Muscle of arm (tissue), 14 donors: Measurements from ENCODE around the gene LBHD2. TPM values are rescaled to one million over a fixed set of nuclear protein-coding genes. Genes with fewer than 3 reads are reported as not detected.
A peak's percentile ranks its signal among the peaks of the same experiment; 100 is the strongest.
"Not testable (repeated sequence)": the region's sequence is repeated elsewhere in the genome, so short reads cannot be mapped to it uniquely, and the experiment has no call there.

Experiments
- DNase-seq: peaks from one replicate; pipeline ENCODE4 v3.0.0-alpha.2; 2013
- long read RNA-seq, 11 donors: transcript quantifications; one replicate each; lab custom pipeline, GENCODE V29; 2026
- polyA plus RNA-seq, 12 donors: library from polyadenylated mRNA; unstranded; fragments of 120-200 nt; gene quantifications; one replicate each; pipeline ENCODE4 v1.2.1, GENCODE V29; 2013; ENCODE audit not compliant: insufficient read length in 12 of 12

The LBHD2 gene
- polyA plus RNA-seq, result under 1 TPM in 2 of 12 donors, not detected in 10; 0.23 to 0.39 TPM
- long read RNA-seq, donor 1, result 0 reads
- long read RNA-seq, donor 2, partial matches to known transcripts, result 0 of 1 reads
- long read RNA-seq, donor 2, other reads (novel, unspliced or antisense), result 0 of 1 reads
- long read RNA-seq, donor 3, result 0 reads
- long read RNA-seq, donor 4, result 0 reads
- long read RNA-seq, donor 5, result 0 reads
- long read RNA-seq, donor 6, result 0 reads
- long read RNA-seq, donor 7, result 0 reads
- long read RNA-seq, donor 8, result 0 reads
- long read RNA-seq, donor 9, result 0 reads
- long read RNA-seq, donor 10, result 0 reads
- long read RNA-seq, donor 11, result 0 reads

GRCh38 chr14:103084021-103084919, at the start of gene LBHD2:
Gene LBHD2 (plus strand): TSS chr14:103084210. CDS start chr14:103086013, 1,803 bp downstream.
- no peak for DNase-seq

- no peak for DNase-seq
These were observed 42.5 kb upstream of the LBHD2 start for GRCh38 chr14:103041464-103041863.

GRCh38 chr14:103043257-103044015, 40.6 kb upstream of the LBHD2 start:
- no peak for DNase-seq

DNA sequence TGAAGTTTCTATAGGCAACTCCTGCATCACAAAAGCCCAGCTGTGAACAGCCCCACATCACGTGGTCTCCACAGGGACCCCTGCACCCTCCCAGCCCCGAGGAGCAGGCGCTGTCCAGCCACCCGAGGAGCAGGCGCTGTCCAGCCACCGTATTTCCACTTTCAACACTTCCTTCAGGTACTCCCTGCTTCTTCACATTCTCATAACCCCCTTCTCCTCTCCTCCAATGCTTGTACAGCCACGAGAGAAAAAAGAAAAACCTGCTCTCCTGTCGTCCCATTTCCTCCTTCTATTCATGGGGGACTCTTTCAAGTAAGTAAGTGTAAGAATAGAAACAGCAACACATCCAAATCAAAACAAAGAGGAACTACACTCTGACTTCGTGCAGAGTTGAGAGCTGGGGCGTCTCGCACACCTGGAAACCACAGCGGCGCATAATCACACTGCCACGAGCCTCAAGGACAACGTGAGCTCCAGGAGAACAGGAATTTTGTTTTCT, 38.6 kb upstream of the LBHD2 start:
- DNase-seq, result no peak

GRCh38 chr14:103047453-103047852, 36.6 kb upstream of the LBHD2 start:
- not testable (repeated sequence) for DNase-seq

DNA sequence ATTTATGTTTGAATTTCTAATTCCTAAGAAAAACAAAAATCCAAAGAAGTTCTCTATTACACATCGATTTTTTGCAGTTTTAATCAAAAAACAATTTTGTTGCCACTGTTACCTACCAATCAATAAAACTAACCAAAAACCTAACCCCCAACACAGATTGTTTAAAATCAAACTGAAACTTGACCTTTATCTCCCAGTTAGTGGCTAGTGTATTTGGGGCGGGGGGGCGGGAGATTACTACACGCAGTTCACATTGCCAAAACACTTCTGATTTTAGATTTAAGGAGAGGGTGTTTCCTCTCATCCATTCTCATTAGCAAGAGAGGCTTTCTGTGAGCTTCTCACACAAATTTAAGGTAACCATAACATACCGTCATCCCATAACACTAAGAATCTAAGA, 33.1 kb upstream of the LBHD2 start:
- no peak for DNase-seq

GRCh38 chr14:103052407-103052806, 31.6 kb upstream of the LBHD2 start:
- no peak for DNase-seq

- no peak for DNase-seq
These were observed 28.3 kb upstream of the LBHD2 start for GRCh38 chr14:103055695-103056094.

- peak; percentile 58 for DNase-seq
These were observed 27.5 kb upstream of the LBHD2 start for GRCh38 chr14:103056322-103057027.

DNA sequence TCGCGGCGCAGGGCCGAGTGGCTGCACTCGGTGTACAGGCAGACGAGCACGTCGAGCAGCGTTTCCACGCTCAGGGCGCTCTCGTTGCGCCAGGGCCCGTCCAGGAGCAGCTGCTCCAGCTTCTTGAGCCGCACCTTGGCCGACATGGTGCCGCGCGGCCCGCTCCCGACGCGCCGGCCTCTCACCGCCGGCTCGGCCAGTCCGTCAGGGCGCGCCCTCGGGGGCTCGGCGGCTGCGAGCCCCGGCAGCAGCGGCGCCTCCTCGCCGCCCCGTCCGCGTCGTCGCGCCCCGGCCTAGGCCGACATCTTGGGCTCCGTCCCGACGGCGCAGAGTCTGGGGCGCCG, 27.0 kb upstream of the LBHD2 start:
- no peak for DNase-seq

DNA sequence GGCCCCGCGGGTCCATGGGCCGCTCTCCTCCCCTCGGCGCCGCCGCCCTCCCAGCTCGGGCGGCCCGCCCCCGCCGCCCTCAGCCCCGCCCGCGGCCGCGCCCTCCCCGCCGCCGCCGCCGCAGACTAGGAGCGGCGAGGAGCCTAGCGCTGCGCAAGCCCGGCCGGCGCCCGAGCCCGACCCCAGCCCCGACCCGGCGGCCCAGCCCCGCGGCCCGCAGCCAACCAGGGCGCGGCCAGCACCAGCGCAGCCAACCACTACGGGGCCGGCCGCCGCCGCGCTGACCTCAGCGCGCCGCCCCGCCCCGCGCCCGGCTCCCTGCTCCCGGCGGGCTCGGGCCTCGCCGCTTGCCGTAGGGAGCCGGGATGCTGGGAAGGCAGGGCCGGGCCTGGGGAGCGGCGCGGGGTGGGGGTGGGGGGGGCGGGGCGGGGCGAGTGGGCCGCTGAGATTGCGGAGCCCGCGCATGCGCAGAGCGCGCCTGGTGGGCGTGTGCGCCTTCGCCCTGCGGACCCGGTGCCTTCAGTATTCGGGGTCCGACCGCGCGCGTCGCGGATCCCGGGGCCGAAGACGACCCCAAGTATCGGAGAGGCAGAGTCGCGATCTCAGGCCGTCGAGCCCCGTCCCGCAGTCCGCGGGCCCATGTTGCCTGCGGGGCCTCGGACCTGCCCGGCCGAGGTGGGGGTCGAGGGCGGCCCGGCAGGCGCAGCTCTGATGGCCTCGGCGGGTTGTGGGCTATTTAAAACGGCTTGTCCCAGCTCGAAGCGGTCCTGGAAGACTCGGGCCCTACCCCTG, 26.4 kb upstream of the LBHD2 start, which contains the start of gene CDC42BPB:
CDC42BPB (minus strand) TSS at position 178 of the 792 bp plus-strand sequence. CDS start 376 bp downstream, outside the sequence.
- DNase-seq, result peak; percentile 86

DNA sequence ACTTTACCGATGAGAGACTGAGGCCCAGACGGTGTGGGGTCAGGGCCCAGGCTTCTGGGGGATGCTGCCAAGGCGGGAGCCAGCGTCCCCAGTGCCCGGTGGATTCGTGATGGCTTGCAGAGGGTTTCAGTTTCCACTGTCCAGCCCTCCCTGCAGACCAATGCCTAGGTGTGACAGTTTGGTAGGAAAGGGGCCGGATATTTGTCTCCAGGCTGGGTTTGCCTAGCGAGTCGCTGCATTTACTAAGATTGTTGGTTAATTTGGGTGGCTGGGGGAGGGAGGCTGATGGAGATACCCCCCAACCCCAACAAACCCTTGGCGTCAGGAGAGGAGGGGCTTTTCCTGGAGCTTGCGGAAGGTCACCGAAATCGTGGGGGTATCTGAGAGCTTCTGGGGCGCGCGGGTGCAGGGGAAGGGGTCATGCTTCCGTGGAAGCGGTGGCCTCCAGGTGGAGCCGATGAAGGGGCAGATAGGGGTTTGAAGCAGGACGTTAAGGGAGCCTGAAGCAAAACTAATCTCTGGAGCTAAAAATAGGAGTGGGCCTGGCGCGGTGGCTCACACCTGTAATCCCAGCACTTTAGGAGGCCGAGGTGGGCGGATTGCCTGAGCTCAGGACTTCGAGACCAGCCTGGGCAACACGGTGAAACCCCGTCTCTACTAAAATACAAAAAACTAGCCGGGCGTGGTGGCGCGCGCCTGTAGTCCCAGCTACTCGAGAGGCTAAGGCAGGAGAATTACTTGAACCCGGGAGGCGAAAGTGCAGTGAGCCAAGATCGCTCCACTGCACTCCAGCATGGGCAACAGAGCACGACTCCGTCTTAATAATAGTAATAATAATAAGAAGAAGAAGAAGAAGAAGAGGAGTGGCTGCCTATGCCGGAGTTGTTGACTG, 25.6 kb upstream of the LBHD2 start:
- no peak for DNase-seq

GRCh38 chr14:103059556-103059955, 24.5 kb upstream of the LBHD2 start:
- DNase-seq, result no peak

DNA sequence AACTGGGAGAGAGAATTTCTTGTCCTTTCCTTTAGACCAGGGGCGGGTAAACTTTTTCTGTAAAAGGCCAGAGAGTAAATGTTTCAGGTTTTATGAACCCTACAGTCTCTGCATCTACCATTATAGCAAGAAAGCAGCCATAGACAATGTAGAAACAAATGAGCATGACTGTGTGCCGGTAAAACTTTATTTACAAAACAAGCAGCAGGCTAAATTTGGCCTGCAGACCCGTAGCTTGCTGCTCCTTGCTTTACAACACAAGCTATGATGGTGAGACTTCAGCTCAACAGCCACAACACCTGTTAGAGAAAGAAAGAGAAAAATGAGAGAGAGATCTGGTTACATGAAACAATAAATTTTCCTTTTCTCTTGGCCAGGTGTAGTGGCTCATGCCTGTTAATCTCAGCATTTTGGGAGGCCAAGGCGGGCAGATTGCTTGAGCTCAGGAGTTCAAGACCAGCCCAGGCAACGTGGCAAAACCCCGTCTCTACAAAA, 22.5 kb upstream of the LBHD2 start:
- DNase-seq, result no peak

- DNase-seq, result no peak
These were observed 19.6 kb upstream of the LBHD2 start for GRCh38 chr14:103064436-103064835.

GRCh38 chr14:103064978-103065377, 19.0 kb upstream of the LBHD2 start:
- DNase-seq, result no peak

GRCh38 chr14:103065861-103066260, 18.1 kb upstream of the LBHD2 start:
- DNase-seq, result no peak

GRCh38 chr14:103066399-103066798, 17.6 kb upstream of the LBHD2 start:
- no peak for DNase-seq
